HEK293 (cell line): Measurements from ENCODE around the gene RGL3.

ENCODE experiments used
- CTCF ChIP-seq: fragments of 450-650 bp; formaldehyde crosslinking; IDR thresholded peaks from 2 replicates; pipeline ENCODE4 v1.5.1; 2016; ENCODE audit warnings: missing biosample characterization, missing genetic modification characterization
- FEZF1 ChIP-seq: fragments of 450-650 bp; formaldehyde crosslinking; IDR thresholded peaks from 2 replicates; pipeline ENCODE4 v1.5.1; 2016; ENCODE audit warnings: missing biosample characterization, missing genetic modification characterization
- KLF1 ChIP-seq: fragments of 450-650 bp; formaldehyde crosslinking; IDR thresholded peaks from 2 replicates; pipeline ENCODE4 v1.5.1; 2016; ENCODE audit warnings: missing biosample characterization, missing genetic modification characterization
- OVOL3 ChIP-seq: fragments of 450-650 bp; formaldehyde crosslinking; IDR thresholded peaks from 2 replicates; pipeline ENCODE4 v1.5.1; 2016; ENCODE audit warnings: missing biosample characterization, missing genetic modification characterization
- SALL2 ChIP-seq: fragments of 450-650 bp; formaldehyde crosslinking; IDR thresholded peaks from 2 replicates; pipeline ENCODE4 v1.5.0; 2017; ENCODE audit warnings: missing biosample characterization, mild to moderate bottlenecking, missing genetic modification characterization, borderline replicate concordance
- ZBTB48 ChIP-seq: fragments of 450-650 bp; formaldehyde crosslinking; IDR thresholded peaks from 2 replicates; pipeline ENCODE4 v1.5.1; 2016; ENCODE audit warnings: missing biosample characterization, missing genetic modification characterization
- ZNF114 ChIP-seq: fragments of 450-650 bp; formaldehyde crosslinking; IDR thresholded peaks from 2 replicates; pipeline ENCODE4 v1.5.0; 2017; ENCODE audit warnings: missing biosample characterization, missing genetic modification characterization
- ZNF146 ChIP-seq: fragments of 450-650 bp; formaldehyde crosslinking; IDR thresholded peaks from 2 replicates; pipeline ENCODE4 v1.5.1; 2016; ENCODE audit warnings: missing biosample characterization, missing genetic modification characterization
- ZNF544 ChIP-seq: fragments of 450-650 bp; formaldehyde crosslinking; IDR thresholded peaks from 2 replicates; pipeline ENCODE4 v1.5.0; 2017; ENCODE audit warnings: missing biosample characterization, missing genetic modification characterization
- ZNF555 ChIP-seq: fragments of 450-650 bp; formaldehyde crosslinking; conservative IDR thresholded peaks from 2 replicates; pipeline ENCODE4 v1.5.1; 2017; ENCODE audit warnings: missing biosample characterization, mild to moderate bottlenecking, missing genetic modification characterization, inconsistent platforms
- ZNF639 ChIP-seq: fragments of 450-650 bp; formaldehyde crosslinking; IDR thresholded peaks from 2 replicates; pipeline ENCODE4 v1.5.1; 2016; ENCODE audit warnings: missing biosample characterization, missing genetic modification characterization
- ZNF707 ChIP-seq: fragments of 450-650 bp; formaldehyde crosslinking; IDR thresholded peaks from 2 replicates; pipeline ENCODE4 v1.5.1; 2016; ENCODE audit warnings: missing biosample characterization, missing genetic modification characterization

- TF ChIP-seq KLF1 (tag by site-specific recombination), result no peak
- no peak for TF ChIP-seq SALL2 (tag by site-specific recombination)
- TF ChIP-seq ZNF555 (tag by site-specific recombination), result no peak
- no peak for TF ChIP-seq OVOL3 (tag by site-specific recombination)
- no peak for TF ChIP-seq ZNF544 (tag by site-specific recombination)
- TF ChIP-seq ZNF707, result no peak
- TF ChIP-seq ZNF114, result no peak
- TF ChIP-seq ZNF639 (tag by site-specific recombination), result no peak
- no peak for TF ChIP-seq ZBTB48
- no peak for TF ChIP-seq FEZF1
- TF ChIP-seq ZNF146, result no peak
- no peak for TF ChIP-seq CTCF (tag by site-specific recombination)
Measured at GRCh38 chr19:11347546-11348039, 71.5 kb downstream of the RGL3 start.
